ENCODE data around the gene TMPRSS5. TPM values are rescaled to one million over a fixed set of nuclear protein-coding genes. Genes with fewer than 3 reads are reported as not detected.
A peak's percentile ranks its signal among the peaks of the same experiment; 100 is the strongest.

TMPRSS5 gene
- total RNA-seq, 2 donors from 2014 or later: 2.0 TPM; not detected in 1

DNA sequence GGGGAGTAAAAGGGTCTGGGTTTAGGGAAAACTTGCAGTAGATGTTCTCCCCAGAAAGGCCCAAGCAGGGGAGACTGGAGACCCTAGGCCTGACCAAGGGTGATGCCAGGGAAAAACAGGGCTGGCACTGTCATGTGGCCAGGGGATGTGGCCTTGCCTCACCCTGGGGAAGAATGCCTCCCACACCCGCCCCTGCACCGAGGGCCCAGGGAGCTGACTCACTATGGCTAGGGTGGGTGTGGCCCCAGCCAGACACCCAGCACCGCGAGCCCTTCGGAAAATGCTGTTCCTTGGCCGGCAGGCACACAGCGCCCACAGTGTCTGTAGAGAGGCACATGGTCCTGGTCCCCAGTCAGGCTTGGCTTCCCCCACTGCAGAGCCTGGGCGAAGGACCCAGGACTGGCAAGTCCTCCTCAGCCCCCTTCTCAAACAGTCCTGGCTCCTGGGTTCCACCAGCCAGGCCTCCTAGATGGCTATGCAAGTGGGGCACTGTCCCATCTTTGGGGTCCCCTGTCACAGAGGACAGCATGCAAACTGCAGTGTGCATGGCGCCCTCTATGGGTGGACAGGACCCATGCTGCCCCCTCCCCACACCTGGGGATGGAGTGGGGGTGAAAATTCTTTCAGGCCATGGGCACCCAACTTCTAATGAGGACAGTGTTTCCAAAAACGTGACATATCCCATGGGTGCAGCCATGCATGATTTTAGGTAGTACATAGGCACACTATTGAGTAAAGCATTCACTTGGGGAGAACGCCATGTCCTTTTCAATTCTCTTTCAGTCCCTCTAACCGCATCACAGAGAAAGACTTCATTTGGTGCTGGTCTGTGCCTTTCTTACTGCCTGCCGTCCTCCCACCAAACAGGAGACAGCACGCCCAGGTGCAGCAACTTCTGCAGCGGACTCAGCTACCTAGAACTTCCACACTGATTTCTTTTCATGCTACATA lies 15.2 kb downstream of the TMPRSS5 start:
- Histone ChIP-seq H3K27ac (no peak overlapping the region), H3K4me1 (ENCODE audit: control insufficient read depth in 1 of 2, low read depth in 2 of 2) (no peaks in the 10 kb centered on the region), H3K27me3 (replicated peaks; ENCODE audit: insufficient read depth) (no peaks in the 10 kb centered on the region), H3K4me3 (no peak overlapping the region), H3K36me3 (no peaks in the 10 kb centered on the region), H3K9me3 (no peaks in the 10 kb centered on the region)
- peak; percentile 15 for ATAC-seq (ENCODE audit: insufficient number of reproducible peaks, low FRiP score, low read depth)
- no peak for DNase-seq (ENCODE audit: low spot score)
- TF ChIP-seq, protein P1, sequence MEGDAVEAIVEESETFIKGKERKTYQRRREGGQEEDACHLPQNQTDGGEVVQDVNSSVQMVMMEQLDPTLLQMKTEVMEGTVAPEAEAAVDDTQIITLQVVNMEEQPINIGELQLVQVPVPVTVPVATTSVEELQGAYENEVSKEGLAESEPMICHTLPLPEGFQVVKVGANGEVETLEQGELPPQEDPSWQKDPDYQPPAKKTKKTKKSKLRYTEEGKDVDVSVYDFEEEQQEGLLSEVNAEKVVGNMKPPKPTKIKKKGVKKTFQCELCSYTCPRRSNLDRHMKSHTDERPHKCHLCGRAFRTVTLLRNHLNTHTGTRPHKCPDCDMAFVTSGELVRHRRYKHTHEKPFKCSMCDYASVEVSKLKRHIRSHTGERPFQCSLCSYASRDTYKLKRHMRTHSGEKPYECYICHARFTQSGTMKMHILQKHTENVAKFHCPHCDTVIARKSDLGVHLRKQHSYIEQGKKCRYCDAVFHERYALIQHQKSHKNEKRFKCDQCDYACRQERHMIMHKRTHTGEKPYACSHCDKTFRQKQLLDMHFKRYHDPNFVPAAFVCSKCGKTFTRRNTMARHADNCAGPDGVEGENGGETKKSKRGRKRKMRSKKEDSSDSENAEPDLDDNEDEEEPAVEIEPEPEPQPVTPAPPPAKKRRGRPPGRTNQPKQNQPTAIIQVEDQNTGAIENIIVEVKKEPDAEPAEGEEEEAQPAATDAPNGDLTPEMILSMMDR (IDR thresholded peaks at IDR 0.05): no peak

DNA sequence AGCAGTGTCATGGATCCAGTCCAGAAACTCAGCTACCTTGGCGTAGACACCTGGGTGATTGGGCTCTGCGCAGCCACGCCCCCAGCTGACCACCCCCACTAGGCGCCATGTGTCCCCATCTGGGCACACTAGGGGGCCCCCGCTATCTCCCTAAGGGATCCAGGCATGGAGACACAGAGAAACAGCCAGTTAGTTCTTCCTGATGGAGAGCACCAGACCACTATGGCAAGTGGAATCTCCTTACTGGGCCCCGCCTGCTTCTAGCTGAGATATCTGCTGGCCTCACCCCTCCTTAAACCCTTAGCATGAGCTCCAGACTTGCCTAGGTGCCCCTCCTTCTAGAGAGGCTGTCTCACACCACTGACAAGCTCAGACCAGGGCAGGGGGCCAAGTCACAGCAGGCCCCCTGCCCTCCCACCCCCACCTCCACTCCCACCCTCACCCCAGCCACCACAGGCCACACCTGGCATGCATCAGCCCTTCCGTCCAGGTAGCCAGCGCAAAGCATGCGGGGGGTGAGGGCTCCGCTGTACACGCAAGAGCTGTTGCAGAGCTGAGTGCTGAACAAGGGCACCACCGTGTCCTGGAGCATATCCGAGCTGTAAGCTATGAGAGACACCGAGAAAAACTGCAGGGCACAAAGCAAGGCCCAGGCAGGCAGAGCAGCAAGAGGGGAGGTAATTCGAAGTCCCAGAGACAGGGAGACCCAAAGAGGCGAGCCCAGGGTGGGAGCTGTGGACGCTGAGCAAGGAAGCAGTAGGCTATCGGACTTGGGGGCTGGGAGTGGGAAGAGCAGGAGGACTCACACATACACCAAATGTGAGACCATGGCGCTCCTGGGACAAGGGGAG lies 16.1 kb downstream of the TMPRSS5 start:
- DNase-seq (ENCODE audit: low spot score): no peak
- no peaks in the 10 kb centered on the region for H3K27me3 ChIP-seq (replicated peaks; ENCODE audit: insufficient read depth)
- H3K36me3 ChIP-seq: no peaks in the 10 kb centered on the region
- H3K27ac ChIP-seq: no peak overlapping the region
- TF ChIP-seq, protein P1 (IDR thresholded peaks at IDR 0.05): no peak
- H3K9me3 ChIP-seq: no peaks in the 10 kb centered on the region
- H3K4me3 ChIP-seq: no peak overlapping the region
- H3K4me1 ChIP-seq (ENCODE audit: control insufficient read depth in 1 of 2, low read depth in 2 of 2): no peaks in the 10 kb centered on the region
- no peak for ATAC-seq (ENCODE audit: insufficient number of reproducible peaks, low FRiP score, low read depth)

DNA sequence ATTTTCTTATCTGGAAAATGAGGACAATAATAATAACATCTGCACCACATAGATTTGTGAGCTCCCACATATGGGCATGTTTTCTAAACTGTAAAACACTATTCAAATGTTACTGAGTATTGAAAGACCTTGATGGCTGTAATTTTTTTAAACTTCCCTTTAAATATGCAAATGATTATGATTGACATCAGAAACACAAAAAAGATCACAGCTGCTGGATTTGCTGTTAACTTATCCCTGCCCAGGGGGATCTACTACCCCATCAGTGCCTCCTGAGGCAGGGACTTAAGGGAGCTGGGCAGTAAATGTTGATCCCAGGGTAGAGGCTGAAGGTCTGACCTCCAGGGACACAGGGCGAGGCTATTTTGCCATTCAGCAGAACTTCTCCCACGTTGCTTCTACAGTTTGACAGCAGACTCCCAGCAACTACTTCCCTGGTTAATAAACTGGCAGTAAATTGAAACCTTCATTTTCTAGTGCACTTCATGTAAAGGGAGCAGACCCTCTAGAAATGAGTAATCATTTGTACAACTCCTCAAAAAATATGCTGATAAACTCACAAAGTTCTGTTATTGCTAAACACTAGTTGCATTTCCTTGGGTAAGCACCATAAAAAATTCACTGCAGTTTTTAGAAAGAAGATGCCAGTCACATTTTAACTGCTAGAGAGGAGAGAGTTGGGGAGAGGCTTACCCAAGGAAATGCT lies 20.3 kb downstream of the TMPRSS5 start:
- DNase-seq (ENCODE audit: low spot score): no peak
- no peak overlapping the region for H3K27ac ChIP-seq
- no peaks in the 10 kb centered on the region for H3K27me3 ChIP-seq (replicated peaks; ENCODE audit: insufficient read depth)
- no peak overlapping the region for H3K4me3 ChIP-seq
- TF ChIP-seq, protein P1 (IDR thresholded peaks at IDR 0.05): no peak
- ATAC-seq (ENCODE audit: insufficient number of reproducible peaks, low FRiP score, low read depth): no peak
- no peaks in the 10 kb centered on the region for H3K9me3 ChIP-seq
- no peaks in the 10 kb centered on the region for H3K36me3 ChIP-seq
- peaks cover 0 to 4% of the 10 kb centered on the region in 2 donors for H3K4me1 ChIP-seq (ENCODE audit: control insufficient read depth in 1 of 2, low read depth in 2 of 2)

DNA sequence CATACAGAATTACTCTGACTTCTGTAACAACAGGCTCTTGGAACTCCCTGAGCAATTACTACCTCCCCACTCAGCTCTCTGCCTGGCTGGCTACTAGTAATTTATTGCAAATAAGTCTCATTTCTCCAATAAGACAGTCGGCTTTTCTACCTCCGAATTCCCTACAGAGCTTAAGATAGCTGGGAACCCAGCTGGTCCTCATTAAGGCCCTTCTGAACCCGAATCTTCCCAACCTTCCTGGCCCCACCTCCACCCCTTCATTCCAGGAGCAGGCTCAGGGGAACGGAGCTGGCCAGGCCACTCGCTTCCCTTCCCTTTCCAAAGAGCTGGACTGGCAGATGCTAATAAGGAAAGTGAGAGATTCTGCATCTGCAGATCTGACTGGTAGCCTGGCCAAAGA lies 21.6 kb downstream of the TMPRSS5 start:
- DNase-seq (ENCODE audit: low spot score) (no peak), ATAC-seq (ENCODE audit: insufficient number of reproducible peaks, low FRiP score, low read depth) (no peak)
- Histone ChIP-seq H3K27ac (no peak overlapping the region), H3K4me3 (no peak overlapping the region), H3K36me3 (no peaks in the 10 kb centered on the region), H3K4me1 (ENCODE audit: control insufficient read depth in 1 of 2, low read depth in 2 of 2) (peaks cover 0 to 4% of the 10 kb centered on the region in 2 donors), H3K9me3 (no peaks in the 10 kb centered on the region), H3K27me3 (replicated peaks; ENCODE audit: insufficient read depth) (no peaks in the 10 kb centered on the region)
- TF ChIP-seq, protein P1 (IDR thresholded peaks at IDR 0.05): no peak

Measured in thoracic aorta (tissue), 2 donors.